ENCODE results near the gene GBGT1.

Gene GBGT1

DNA sequence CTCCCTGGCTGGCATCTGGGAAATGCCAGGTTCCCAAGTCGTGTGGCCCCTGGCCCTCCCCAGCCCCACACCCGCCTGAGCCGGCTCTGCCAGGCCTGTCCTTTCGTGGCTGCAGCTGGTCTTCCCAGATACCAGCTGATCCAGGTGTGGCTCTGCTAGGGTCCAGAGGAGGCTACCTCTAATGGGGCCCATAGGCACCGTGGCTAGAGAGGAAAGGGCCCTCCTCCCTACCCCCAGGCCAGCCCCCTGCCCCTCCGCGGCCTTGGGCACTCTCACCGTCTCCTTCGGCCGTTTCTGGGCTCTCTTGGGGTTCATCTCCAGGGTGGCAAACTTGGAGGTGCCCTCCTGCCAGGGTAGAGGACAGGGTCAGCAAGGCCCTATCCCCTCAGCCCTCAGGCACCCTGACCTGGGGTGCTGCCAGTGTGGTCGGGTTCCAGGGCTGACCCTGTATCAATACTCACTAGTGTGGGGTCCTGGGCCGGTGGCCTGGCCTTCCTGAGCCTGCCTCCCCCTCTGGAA lies 59.7 kb downstream of the GBGT1 start:
- TF ChIP-seq EZH2phosphoT487 (IDR thresholded peaks at IDR 0.05; ENCODE audit: low read depth) = no peak
- TF ChIP-seq, protein P1, sequence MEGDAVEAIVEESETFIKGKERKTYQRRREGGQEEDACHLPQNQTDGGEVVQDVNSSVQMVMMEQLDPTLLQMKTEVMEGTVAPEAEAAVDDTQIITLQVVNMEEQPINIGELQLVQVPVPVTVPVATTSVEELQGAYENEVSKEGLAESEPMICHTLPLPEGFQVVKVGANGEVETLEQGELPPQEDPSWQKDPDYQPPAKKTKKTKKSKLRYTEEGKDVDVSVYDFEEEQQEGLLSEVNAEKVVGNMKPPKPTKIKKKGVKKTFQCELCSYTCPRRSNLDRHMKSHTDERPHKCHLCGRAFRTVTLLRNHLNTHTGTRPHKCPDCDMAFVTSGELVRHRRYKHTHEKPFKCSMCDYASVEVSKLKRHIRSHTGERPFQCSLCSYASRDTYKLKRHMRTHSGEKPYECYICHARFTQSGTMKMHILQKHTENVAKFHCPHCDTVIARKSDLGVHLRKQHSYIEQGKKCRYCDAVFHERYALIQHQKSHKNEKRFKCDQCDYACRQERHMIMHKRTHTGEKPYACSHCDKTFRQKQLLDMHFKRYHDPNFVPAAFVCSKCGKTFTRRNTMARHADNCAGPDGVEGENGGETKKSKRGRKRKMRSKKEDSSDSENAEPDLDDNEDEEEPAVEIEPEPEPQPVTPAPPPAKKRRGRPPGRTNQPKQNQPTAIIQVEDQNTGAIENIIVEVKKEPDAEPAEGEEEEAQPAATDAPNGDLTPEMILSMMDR (IDR thresholded peaks at IDR 0.05; ENCODE audit: low read depth, low read length) = no peak
- no peak overlapping the region for H3K4me3 ChIP-seq (ENCODE audit: low read length)
- H3K9me3 ChIP-seq (ENCODE audit: insufficient read depth, low read length) = no peaks in the 10 kb centered on the region
- H3K4me2 ChIP-seq (ENCODE audit: low read length) = no peak overlapping the region
- H3K9ac ChIP-seq (ENCODE audit: low read length) = no peak overlapping the region
- H4K20me1 ChIP-seq (ENCODE audit: insufficient read depth, low read length) = no peaks in the 10 kb centered on the region; the same call in 1 of the 2 replicates
- no peaks in the 10 kb centered on the region for H3K4me1 ChIP-seq (ENCODE audit: low read length)
- no peaks in the 10 kb centered on the region for H3K79me2 ChIP-seq (ENCODE audit: low read length)
- no peaks in the 10 kb centered on the region for H3K27me3 ChIP-seq (ENCODE audit: low read depth, low read length)
- H3K36me3 ChIP-seq (replicated peaks; ENCODE audit: low read depth, low read length) = peaks cover 28% of the 10 kb centered on the region
- no peak overlapping the region for H2AFZ ChIP-seq (ENCODE audit: low read depth, low read length)
- H3K27ac ChIP-seq (ENCODE audit: low read length) = no peak overlapping the region

DNA sequence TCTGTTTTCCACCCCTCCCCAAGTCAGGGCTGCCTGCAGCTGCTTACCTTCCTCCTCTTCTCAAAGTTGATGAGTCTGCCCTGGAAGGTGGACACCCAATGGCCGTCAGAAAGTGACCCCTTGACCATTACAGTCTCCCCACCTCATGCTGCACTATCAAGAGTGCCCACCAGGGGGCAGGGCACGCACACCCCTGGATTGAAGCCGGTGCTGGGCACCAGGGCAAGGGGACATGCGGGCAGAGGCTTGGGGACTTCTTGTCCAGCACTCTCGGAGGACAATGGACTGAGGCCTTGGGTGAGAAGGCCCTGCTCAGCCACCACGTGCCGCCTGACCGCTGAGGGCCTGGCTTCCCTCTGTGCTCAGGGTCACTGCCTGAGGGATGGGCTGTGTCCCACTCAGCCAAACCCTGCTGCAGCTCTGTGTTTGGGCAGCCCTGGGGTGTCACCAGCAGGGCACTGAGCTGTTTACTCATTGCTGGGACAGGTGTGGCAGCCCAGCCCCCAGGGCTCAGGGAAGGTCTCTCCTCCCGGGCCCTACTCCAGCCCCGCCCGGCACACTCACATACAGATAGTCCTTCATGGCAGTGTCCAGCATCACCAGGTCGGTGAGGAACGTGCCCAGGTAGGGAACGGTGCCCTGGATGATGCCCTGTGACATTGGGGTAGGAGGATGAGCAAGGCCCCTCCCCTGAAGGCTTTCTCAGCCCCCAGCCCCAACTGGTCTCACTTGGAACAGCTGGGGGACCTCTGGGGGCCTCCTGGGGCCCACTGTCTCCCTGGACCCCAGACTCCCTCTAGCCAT lies 60.3 kb downstream of the GBGT1 start:
- Histone ChIP-seq H3K4me3 (ENCODE audit: low read length) (no peak overlapping the region), H4K20me1 (ENCODE audit: insufficient read depth, low read length) (no peaks in the 10 kb centered on the region; the same call in 1 of the 2 replicates), H3K9ac (ENCODE audit: low read length) (no peak overlapping the region), H3K4me1 (ENCODE audit: low read length) (no peaks in the 10 kb centered on the region), H3K27me3 (ENCODE audit: low read depth, low read length) (no peaks in the 10 kb centered on the region), H3K4me2 (ENCODE audit: low read length) (no peak overlapping the region), H2AFZ (ENCODE audit: low read depth, low read length) (no peak overlapping the region), H3K36me3 (replicated peaks; ENCODE audit: low read depth, low read length) (peaks cover 31% of the 10 kb centered on the region), H3K27ac (ENCODE audit: low read length) (no peak overlapping the region), H3K79me2 (ENCODE audit: low read length) (no peaks in the 10 kb centered on the region), H3K9me3 (ENCODE audit: insufficient read depth, low read length) (no peaks in the 10 kb centered on the region)
- TF ChIP-seq, protein P1 (IDR thresholded peaks at IDR 0.05; ENCODE audit: low read depth, low read length) = peak; percentile 86
- no peak for TF ChIP-seq EZH2phosphoT487 (IDR thresholded peaks at IDR 0.05; ENCODE audit: low read depth)
